Ovary (tissue), 9 donors: ENCODE results near the gene RASGRP1. TPM values are rescaled to one million over a fixed set of nuclear protein-coding genes. Genes with fewer than 3 reads are reported as not detected.

ENCODE experiments used
- DNase-seq, 5 donors: peaks; one replicate each; pipeline ENCODE4 v3.0.0-alpha.2; 2019 to 2020
- H3K27ac ChIP-seq, 2 donors: fragments of 200-600 bp; one replicate each; pipeline versions ENCODE4 v1.5.1 to v1.8.0; 2019 to 2022
- H3K27me3 ChIP-seq: fragments of 200-600 bp; one replicate; pipeline ENCODE4 v1.8.0; 2022
- H3K36me3 ChIP-seq: fragments of 200-600 bp; sonication (generic); one replicate; pipeline ENCODE4 v1.5.1; 2019
- H3K4me1 ChIP-seq: one replicate; pipeline ENCODE4 v1.8.1; 2013; ENCODE audit warnings: mild to moderate bottlenecking, moderate library complexity; ENCODE audit not compliant: insufficient read depth
- H3K4me3 ChIP-seq: fragments of 200-600 bp; sonication (generic); one replicate; pipeline ENCODE4 v1.5.1; 2017
- H3K9me3 ChIP-seq, 2 donors: fragments of 200-600 bp in 1 of 2; sonication (generic) in 1 of 2; one replicate each; pipeline versions ENCODE4 v1.5.1 to v1.8.1; 2013 to 2019; ENCODE audit warnings: mild to moderate bottlenecking in 1 of 2, moderate library complexity in 1 of 2
- EP300 ChIP-seq: sonication (generic); formaldehyde crosslinking; IDR thresholded peaks from one replicate; pipeline ENCODE4 v1.6.1; 2017; ENCODE audit warnings: antibody characterized with exemption
- POLR2A ChIP-seq: fragments of 450-650 bp; IDR thresholded peaks from one replicate; pipeline ENCODE4 v1.6.1; 2017; ENCODE audit warnings: antibody characterized with exemption, mild to moderate bottlenecking, moderate library complexity
- WGBS, 3 donors: extraction: QIAGEN DNeasy Blood & Tissue Kit in 1 of 3; methylation state at CpG; one replicate each; pipeline versions ENCODE4 v1.1.5 to v1.1.7; 2013 to 2017; 5-methylcytosine and 5-hydroxymethylcytosine counted together
- intact Hi-C, 4 donors: fragments of 100-400 bp; cut with DNase I; formaldehyde crosslinking; loops; one replicate each; pipeline versions ENCODE4 v1.11.0 to v1.15.1; 2022 to 2023
- polyA plus RNA-seq, 2 donors: library from polyadenylated mRNA; stranded (reverse); fragments of 200-250 nt in 1 of 2; fragments of 350-450 nt in 1 of 2; fragmentation: Illumina TruSeq in 1 of 2; extraction: RNeasy Lipid Tissue Mini Kit (QIAGEN cat#74804) in 1 of 2; gene quantifications; one replicate each; pipeline ENCODE4 v1.2.3, GENCODE V29; 2013 to 2014
- total RNA-seq, 7 donors: library from RNA; depleted of rRNA in 2 of 7; stranded (reverse); fragments of >200 nt in 2 of 7; fragmentation: NEBNext Ultra II Directional in 3 of 7; extraction: Animal tissue kit (Norgen Biotek cat#: 25700) in 3 of 7; gene quantifications; one replicate each; pipeline versions ENCODE4 v1.1.0 to v1.2.4, GENCODE V29; 2016 to 2023
- TF ChIP-seq, protein P1 (sequence below), 3 donors: fragments of 450-650 bp in 2 of 3; fragments of 200-600 bp in 1 of 3; IDR thresholded peaks; one replicate each; pipeline versions ENCODE4 v1.5.1 to v1.8.0; 2016 to 2022; ENCODE audit warnings: antibody characterized with exemption in 3 of 3, mild to moderate bottlenecking in 1 of 3
- donor health status: DM: no; HTN: no; CAD: no; lungs with moderate emphysema.
- donor health status: DM: no; HTN: no; CAD: no.
- donor health status: Bipolar disorder and iron deficiency.
- donor health status: DM: yes; HTN: yes; CAD: no.
- donor health status: DM: no; HTN: no; CAD: no.
- donor health status: DM: yes; HTN: yes; CAD: no.

RASGRP1 gene
- total and polyA plus RNA-seq, 9 donors = 0.13 to 15.5 (median 1.0) TPM

GRCh38 chr15:38597219-38597800 lies 32.7 kb upstream of the RASGRP1 start:
- no peaks in the 10 kb centered on the region for H3K9me3 ChIP-seq
- H3K27me3 ChIP-seq = no peaks in the 10 kb centered on the region
- H3K4me3 ChIP-seq = no peak overlapping the region
- DNase-seq = no peak
- H3K4me1 ChIP-seq = no peaks in the 10 kb centered on the region
- no peak overlapping the region for H3K27ac ChIP-seq
- WGBS, 3 donors = 72 to 85% (median 75%) methylated on average over 3 of the region's 3 CpGs
- intact Hi-C loops = no loop called here
- TF ChIP-seq, protein P1, sequence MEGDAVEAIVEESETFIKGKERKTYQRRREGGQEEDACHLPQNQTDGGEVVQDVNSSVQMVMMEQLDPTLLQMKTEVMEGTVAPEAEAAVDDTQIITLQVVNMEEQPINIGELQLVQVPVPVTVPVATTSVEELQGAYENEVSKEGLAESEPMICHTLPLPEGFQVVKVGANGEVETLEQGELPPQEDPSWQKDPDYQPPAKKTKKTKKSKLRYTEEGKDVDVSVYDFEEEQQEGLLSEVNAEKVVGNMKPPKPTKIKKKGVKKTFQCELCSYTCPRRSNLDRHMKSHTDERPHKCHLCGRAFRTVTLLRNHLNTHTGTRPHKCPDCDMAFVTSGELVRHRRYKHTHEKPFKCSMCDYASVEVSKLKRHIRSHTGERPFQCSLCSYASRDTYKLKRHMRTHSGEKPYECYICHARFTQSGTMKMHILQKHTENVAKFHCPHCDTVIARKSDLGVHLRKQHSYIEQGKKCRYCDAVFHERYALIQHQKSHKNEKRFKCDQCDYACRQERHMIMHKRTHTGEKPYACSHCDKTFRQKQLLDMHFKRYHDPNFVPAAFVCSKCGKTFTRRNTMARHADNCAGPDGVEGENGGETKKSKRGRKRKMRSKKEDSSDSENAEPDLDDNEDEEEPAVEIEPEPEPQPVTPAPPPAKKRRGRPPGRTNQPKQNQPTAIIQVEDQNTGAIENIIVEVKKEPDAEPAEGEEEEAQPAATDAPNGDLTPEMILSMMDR (IDR thresholded peaks at IDR 0.05) = no peak
- TF ChIP-seq POLR2A (no peak), EP300 (no peak)
- no peaks in the 10 kb centered on the region for H3K36me3 ChIP-seq

DNA sequence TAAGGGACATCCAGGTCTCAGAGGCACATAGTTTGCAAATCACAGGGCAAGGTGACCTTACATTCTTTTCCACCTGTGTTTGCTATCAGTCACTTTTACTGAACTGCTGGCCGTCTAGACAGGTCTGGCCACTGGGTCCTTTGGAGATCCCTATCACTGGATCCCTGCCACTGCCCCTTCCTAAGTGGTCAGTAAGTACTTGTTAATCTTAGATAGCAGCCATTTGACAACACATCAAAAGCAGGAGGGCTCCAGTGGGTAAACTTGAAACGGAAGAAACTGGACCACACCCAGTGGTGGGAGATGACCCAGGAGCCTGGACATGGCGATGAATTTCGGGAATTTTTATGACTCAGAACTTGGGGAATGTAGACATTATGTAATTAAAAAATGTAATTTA lies 28.9 kb upstream of the RASGRP1 start:
- Histone ChIP-seq H3K27ac (no peak overlapping the region), H3K4me3 (no peak overlapping the region), H3K27me3 (no peaks in the 10 kb centered on the region), H3K9me3 (no peaks in the 10 kb centered on the region), H3K4me1 (no peaks in the 10 kb centered on the region), H3K36me3 (no peaks in the 10 kb centered on the region)
- TF ChIP-seq, protein P1 (IDR thresholded peaks at IDR 0.05) = no peak
- TF ChIP-seq POLR2A = no peak
- no peak for TF ChIP-seq EP300
- intact Hi-C loops = no loop called here
- 32 to 38% (median 33%) methylated on average over 4 of the region's 4 CpGs for WGBS, 3 donors
- no peak for DNase-seq

- DNase-seq = no peak
- no peaks in the 10 kb centered on the region for H3K27me3 ChIP-seq
- no peaks in the 10 kb centered on the region for H3K36me3 ChIP-seq
- TF ChIP-seq POLR2A (no peak), EP300 (no peak)
- TF ChIP-seq, protein P1 (IDR thresholded peaks at IDR 0.05) = no peak
- H3K4me3 ChIP-seq = no peak overlapping the region
- WGBS, 3 donors = 50 to 53% (median 51%) methylated on average over 4 of the region's 4 CpGs
- H3K9me3 ChIP-seq = no peaks in the 10 kb centered on the region
- intact Hi-C loops = no loop called here
- no peak overlapping the region for H3K27ac ChIP-seq
- no peaks in the 10 kb centered on the region for H3K4me1 ChIP-seq
Measured at GRCh38 chr15:38589502-38589901, 24.9 kb upstream of the RASGRP1 start.

DNA sequence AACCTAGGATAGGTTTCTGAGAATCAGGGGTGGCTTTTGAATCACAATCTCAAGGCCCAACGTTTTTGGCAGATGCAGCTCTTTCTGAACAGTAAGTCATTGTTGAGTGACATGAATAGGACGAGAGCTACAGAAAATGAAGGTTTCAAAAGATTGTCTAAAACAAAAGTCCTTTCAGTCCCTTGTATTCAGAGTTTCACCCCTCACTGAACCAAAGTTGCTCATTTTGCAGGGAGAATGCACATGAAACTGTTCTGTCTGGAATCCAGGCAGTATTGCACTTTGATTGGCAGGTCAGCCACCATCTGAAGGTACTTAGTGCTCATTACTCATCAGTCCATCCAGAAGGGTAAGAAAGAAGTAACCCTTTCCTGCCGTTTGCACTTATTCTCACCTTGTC lies 24.1 kb upstream of the RASGRP1 start:
- H3K27ac ChIP-seq = no peak overlapping the region
- H3K36me3 ChIP-seq = no peaks in the 10 kb centered on the region
- H3K4me1 ChIP-seq = no peaks in the 10 kb centered on the region
- DNase-seq = no peak
- H3K9me3 ChIP-seq = no peaks in the 10 kb centered on the region
- no peaks in the 10 kb centered on the region for H3K27me3 ChIP-seq
- WGBS, 3 donors = 41 to 46% (median 45%) methylated on average over 3 of the region's 3 CpGs
- intact Hi-C loops = no loop called here
- no peak overlapping the region for H3K4me3 ChIP-seq
- TF ChIP-seq, protein P1 (IDR thresholded peaks at IDR 0.05) = no peak
- TF ChIP-seq EP300 (no peak), POLR2A (no peak)
